ENCODE data around the gene ACP4. TPM values are rescaled to one million over a fixed set of nuclear protein-coding genes. Genes with fewer than 3 reads are reported as not detected.

Gene ACP4
- total and polyA plus RNA-seq, 12 donors = not detected

DNA sequence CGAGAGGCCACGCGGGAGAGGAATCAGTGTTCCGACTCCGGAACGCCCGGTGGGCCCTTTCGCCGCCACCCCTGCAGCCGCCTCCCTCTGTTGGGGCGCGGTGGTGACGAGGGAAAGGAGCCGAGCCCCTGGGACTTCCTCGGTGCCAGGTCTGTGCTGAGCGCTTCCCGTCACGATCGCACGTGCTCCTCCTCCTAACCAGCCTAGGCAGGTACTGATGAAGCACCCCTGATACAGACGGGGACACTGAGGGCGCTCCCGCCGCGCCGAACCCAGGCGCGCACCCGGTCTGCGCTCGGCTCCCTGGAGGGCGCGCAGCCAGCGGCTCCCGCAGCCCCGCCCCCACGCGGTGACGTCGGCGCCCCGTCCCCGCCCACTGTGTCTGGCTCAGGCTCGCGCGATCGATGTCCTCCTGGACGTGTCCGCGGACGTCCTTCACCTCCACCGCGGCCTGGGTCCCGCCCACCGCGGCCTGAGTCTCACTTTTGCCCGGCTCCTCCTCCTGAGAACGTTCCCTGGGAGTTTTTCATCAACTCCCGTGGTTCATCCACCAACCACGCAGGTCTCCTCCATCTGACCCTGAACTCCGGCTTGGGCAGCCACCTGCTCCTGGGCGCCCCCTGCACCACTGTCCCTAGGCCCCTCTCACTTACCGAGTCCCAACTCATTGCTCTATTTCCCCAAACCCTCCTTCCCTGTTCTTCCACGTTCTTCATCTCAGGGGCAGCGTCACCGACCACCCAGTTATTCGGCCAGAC, 45.7 kb downstream of the ACP4 start:
- Histone ChIP-seq H3K36me3 (no peaks in the 10 kb centered on the region), H3K27ac (no peak overlapping the region), H3K9me3 (peaks cover 0 to 6% (median 0%) of the 10 kb centered on the region in 11 donors), H3K4me3 (peak overlapping the region; percentile 7 to 60 (median 56)), H3K4me1 (peaks cover 0 to 13% (median 6%) of the 10 kb centered on the region in 9 donors), H3K27me3 (peaks cover 0 to 56% (median 41%) of the 10 kb centered on the region in 7 donors)
- WGBS, 2 donors = 3 to 4% methylated on average over 67 of the region's 67 CpGs
- intact Hi-C loops (cut with DNase I) = no loop called here
- TF ChIP-seq, protein P1, sequence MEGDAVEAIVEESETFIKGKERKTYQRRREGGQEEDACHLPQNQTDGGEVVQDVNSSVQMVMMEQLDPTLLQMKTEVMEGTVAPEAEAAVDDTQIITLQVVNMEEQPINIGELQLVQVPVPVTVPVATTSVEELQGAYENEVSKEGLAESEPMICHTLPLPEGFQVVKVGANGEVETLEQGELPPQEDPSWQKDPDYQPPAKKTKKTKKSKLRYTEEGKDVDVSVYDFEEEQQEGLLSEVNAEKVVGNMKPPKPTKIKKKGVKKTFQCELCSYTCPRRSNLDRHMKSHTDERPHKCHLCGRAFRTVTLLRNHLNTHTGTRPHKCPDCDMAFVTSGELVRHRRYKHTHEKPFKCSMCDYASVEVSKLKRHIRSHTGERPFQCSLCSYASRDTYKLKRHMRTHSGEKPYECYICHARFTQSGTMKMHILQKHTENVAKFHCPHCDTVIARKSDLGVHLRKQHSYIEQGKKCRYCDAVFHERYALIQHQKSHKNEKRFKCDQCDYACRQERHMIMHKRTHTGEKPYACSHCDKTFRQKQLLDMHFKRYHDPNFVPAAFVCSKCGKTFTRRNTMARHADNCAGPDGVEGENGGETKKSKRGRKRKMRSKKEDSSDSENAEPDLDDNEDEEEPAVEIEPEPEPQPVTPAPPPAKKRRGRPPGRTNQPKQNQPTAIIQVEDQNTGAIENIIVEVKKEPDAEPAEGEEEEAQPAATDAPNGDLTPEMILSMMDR (IDR thresholded peaks at IDR 0.05) = no peak
- peak; percentile 74 to 94 (median 90) for ATAC-seq
- DNase-seq = peak; percentile 46 to 74

DNA sequence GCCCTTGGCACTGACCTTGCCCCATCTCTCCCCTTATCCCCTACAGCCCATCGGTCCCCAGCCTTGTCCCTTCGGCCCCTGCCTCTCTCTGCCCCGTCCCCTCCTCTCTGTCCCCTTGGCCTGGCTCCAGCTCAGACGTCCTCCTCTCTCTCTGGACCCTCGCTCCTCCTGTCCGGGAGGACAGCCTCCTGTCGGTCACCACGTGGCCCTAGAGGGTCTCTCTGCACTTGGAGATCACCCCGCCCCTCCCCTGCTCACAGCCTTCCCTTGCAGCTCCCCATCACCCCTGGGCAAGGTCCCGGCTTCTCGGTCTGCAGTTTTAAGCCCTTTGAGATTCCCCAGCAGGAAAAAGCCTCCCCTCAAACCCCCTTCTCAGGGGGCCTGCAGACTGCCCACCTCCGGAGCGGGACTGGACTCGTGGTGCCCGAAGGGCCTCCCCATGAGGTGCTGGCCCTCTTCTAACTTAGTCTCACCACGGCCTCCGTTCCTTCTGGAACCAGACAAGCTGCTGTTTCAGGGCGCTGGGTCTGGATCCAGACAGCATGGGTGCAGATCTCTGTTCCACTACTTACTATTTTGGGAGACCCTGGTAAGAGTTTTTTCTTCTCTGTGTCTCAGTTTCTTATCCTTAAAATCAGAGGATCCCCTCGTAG, 46.5 kb downstream of the ACP4 start:
- TF ChIP-seq, protein P1 (IDR thresholded peaks at IDR 0.05) = no peak
- intact Hi-C loops (cut with DNase I) = no loop called here
- peaks cover 0 to 52% (median 41%) of the 10 kb centered on the region in 7 donors for H3K27me3 ChIP-seq
- peaks cover 0 to 13% (median 6%) of the 10 kb centered on the region in 9 donors for H3K4me1 ChIP-seq
- peaks cover 0 to 9% (median 0%) of the 10 kb centered on the region in 11 donors for H3K9me3 ChIP-seq
- DNase-seq (no peak), ATAC-seq (peak in 5 of 8 donors; percentile 8 to 17 (median 10))
- H3K27ac ChIP-seq = no peak overlapping the region
- WGBS, 2 donors = 48 to 49% methylated on average over 19 of the region's 19 CpGs
- peak overlapping the region in 2 of 10 donors; percentile 45 to 54 for H3K4me3 ChIP-seq
- H3K36me3 ChIP-seq = no peaks in the 10 kb centered on the region

DNA sequence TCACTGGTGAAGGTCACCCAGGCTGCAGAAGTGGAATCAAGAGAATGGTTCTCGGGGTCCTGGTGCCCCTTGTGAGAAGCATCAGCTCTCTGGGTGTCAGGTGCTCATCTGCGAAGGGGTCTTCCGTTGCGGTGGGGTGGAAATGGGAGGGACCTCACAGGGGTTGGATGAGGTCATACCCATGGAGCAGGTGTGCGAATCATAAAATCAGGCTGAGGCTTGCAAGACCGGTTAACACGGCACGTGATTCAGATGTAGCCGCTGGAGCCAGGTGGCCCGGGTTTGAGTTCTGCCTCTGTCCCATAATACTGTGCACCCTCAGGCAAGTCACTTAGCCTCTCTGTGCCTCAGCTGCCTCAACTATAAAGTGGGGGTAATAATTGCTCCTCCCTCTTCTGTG, 47.1 kb downstream of the ACP4 start:
- ATAC-seq = no peak
- DNase-seq = no peak
- no peak overlapping the region for H3K4me3 ChIP-seq
- 79 to 90% methylated on average over 10 of the region's 10 CpGs for WGBS, 2 donors
- H3K4me1 ChIP-seq = peaks cover 0 to 13% (median 6%) of the 10 kb centered on the region in 9 donors
- H3K27me3 ChIP-seq = peaks cover 0 to 52% (median 41%) of the 10 kb centered on the region in 7 donors
- peaks cover 0 to 14% (median 0%) of the 10 kb centered on the region in 11 donors for H3K9me3 ChIP-seq
- H3K27ac ChIP-seq = no peak overlapping the region
- H3K36me3 ChIP-seq = no peaks in the 10 kb centered on the region
- intact Hi-C loops (cut with DNase I) = no loop called here
- TF ChIP-seq, protein P1 (IDR thresholded peaks at IDR 0.05) = no peak

DNA sequence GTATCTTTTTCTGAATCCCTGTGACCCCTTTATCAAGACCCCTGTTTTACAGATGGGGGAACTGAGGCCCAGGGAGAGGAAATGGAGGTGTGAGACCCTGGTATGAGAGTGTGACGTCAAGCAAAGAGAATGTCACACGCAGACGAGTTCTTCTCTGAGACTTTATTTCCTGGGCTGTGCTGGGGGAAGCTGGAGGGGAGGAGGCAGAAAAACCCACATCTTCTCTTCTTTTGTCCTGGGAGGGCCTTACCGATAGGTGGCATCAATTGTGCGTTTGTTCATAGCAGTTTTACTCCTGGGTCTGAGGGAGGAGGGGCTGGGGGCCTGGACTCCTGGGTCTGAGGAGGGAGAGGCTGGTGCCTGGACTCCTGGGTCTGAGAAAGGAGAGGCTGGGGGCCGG, 48.0 kb downstream of the ACP4 start:
- H3K36me3 ChIP-seq = no peaks in the 10 kb centered on the region
- no peak overlapping the region for H3K4me3 ChIP-seq
- peaks cover 0 to 13% (median 6%) of the 10 kb centered on the region in 9 donors for H3K4me1 ChIP-seq
- TF ChIP-seq, protein P1 (IDR thresholded peaks at IDR 0.05) = no peak
- no peak overlapping the region for H3K27ac ChIP-seq
- peaks cover 0 to 44% (median 35%) of the 10 kb centered on the region in 7 donors for H3K27me3 ChIP-seq
- intact Hi-C loops (cut with DNase I) = no loop called here
- H3K9me3 ChIP-seq = peaks cover 0 to 22% (median 0%) of the 10 kb centered on the region in 11 donors
- DNase-seq (no peak), ATAC-seq (no peak)
- 18 to 19% methylated on average over 6 of the region's 6 CpGs for WGBS, 2 donors
